Ishikawa (cell line): Measurements from ENCODE around the gene FAM184B.

ENCODE experiments used
- CREB1 ChIP-seq: IDR thresholded peaks from 2 replicates; pipeline ENCODE4 v1.6.1; 2012; ENCODE audit warnings: low read depth
- EGR1 ChIP-seq: IDR thresholded peaks from 2 replicates; pipeline ENCODE4 v1.6.1; 2012
- EP300 ChIP-seq: IDR thresholded peaks from 2 replicates; pipeline ENCODE4 v1.6.1; 2012; ENCODE audit warnings: borderline replicate concordance
- FOXM1 ChIP-seq: IDR thresholded peaks from 2 replicates; pipeline ENCODE4 v1.6.1; 2012; ENCODE audit warnings: low read depth, borderline replicate concordance
- MAX ChIP-seq: IDR thresholded peaks from 2 replicates; pipeline ENCODE4 v1.6.1; 2012
- NFIC ChIP-seq: IDR thresholded peaks from 2 replicates; pipeline ENCODE4 v1.6.1; 2012
- RAD21 ChIP-seq: IDR thresholded peaks from 2 replicates; pipeline ENCODE4 v1.6.1; 2012; ENCODE audit warnings: low read depth
- REST ChIP-seq: IDR thresholded peaks from 2 replicates; pipeline ENCODE4 v1.6.1; 2012; ENCODE audit warnings: low read depth, mild to moderate bottlenecking
- TAF1 ChIP-seq: IDR thresholded peaks from 2 replicates; pipeline ENCODE4 v1.6.1; 2012; ENCODE audit warnings: low read depth, mild to moderate bottlenecking
- TCF12 ChIP-seq: IDR thresholded peaks from 2 replicates; pipeline ENCODE4 v1.6.1; 2012; ENCODE audit warnings: low read depth
- USF1 ChIP-seq: IDR thresholded peaks from 2 replicates; pipeline ENCODE4 v1.6.1; 2012
- YY1 ChIP-seq: IDR thresholded peaks from 2 replicates; pipeline ENCODE4 v1.6.1; 2012; ENCODE audit warnings: low read depth
- ZBTB7A ChIP-seq: IDR thresholded peaks from 2 replicates; pipeline ENCODE4 v1.6.1; 2012; ENCODE audit warnings: low read depth

GRCh38 chr4:17664755-17665154 is 116.7 kb downstream of the FAM184B start:
- no peak for TF ChIP-seq MAX
- TF ChIP-seq EGR1, result no peak
- no peak for TF ChIP-seq TAF1
- no peak for TF ChIP-seq EP300
- no peak for TF ChIP-seq YY1
- no peak for TF ChIP-seq CREB1
- no peak for TF ChIP-seq USF1
- TF ChIP-seq FOXM1, result no peak
- no peak for TF ChIP-seq NFIC
- no peak for TF ChIP-seq REST
- no peak for TF ChIP-seq RAD21
- no peak for TF ChIP-seq ZBTB7A
- TF ChIP-seq TCF12, result no peak
